ENCODE data around the gene AURKA. TPM values are rescaled to one million over a fixed set of nuclear protein-coding genes. Genes with fewer than 3 reads are reported as not detected.

AURKA gene
- polyA plus RNA-seq, 1 of the 3 experiments (the other 2 are of a cell fraction), result 24.6 TPM

DNA sequence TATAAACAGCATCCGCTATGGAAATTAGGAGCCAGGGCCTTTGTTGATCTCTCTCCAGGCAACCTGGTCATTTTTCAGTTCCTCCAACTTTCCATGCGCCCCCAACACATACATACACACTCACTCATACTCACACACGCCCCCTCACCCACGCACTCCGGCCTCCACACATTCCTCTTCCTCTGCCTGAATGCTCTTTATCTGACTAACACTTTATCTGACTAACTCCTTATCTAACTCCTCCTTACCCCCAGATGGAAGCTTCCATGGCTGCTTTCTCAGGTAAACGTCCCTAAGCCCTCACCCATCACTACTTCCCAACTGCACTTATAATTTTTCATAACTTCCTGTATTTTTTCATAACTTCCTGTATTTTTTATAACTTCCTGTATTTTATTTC lies 37.5 kb upstream of the AURKA start:
- Histone ChIP-seq H3K79me2 (ENCODE audit: insufficient read depth) (no peaks in the 10 kb centered on the region), H2AFZ (ENCODE audit: low read depth) (peak overlapping the region; percentile 83; the same call in 1 of the 2 replicates), H3K4me3 (ENCODE audit: low read depth in 2 of 2, low read length in 1 of 2) (no peak overlapping the region), H3K27me3 (ENCODE audit: insufficient read depth) (no peaks in the 10 kb centered on the region), H3F3A (replicated peaks; ENCODE audit: insufficient read depth) (no peaks in the 10 kb centered on the region), H3K9me3 (no peaks in the 10 kb centered on the region), H3K27ac (ENCODE audit: low read depth in 2 of 2, low read length in 1 of 2) (no peak overlapping the region), H3K4me2 (no peak overlapping the region), H3K36me3 (replicated peaks in 1 of 2; ENCODE audit: control insufficient read depth in 1 of 2, insufficient read depth in 2 of 2, low read length in 1 of 2) (no peaks in the 10 kb centered on the region), H3K4me1 (ENCODE audit: control insufficient read depth in 1 of 2, insufficient read depth in 2 of 2, low read depth in 1 of 2, low read length in 1 of 2) (no peaks in the 10 kb centered on the region; a peak in 1 of 4 replicates), H4K20me1 (ENCODE audit: insufficient read depth) (no peaks in the 10 kb centered on the region), H3K9ac (no peak overlapping the region), H3K9me2 (no peaks in the 10 kb centered on the region)
- POLR2A ChIA-PET, result no interaction called here
- CTCF ChIA-PET, result no interaction called here
- TF ChIP-seq, protein P1, sequence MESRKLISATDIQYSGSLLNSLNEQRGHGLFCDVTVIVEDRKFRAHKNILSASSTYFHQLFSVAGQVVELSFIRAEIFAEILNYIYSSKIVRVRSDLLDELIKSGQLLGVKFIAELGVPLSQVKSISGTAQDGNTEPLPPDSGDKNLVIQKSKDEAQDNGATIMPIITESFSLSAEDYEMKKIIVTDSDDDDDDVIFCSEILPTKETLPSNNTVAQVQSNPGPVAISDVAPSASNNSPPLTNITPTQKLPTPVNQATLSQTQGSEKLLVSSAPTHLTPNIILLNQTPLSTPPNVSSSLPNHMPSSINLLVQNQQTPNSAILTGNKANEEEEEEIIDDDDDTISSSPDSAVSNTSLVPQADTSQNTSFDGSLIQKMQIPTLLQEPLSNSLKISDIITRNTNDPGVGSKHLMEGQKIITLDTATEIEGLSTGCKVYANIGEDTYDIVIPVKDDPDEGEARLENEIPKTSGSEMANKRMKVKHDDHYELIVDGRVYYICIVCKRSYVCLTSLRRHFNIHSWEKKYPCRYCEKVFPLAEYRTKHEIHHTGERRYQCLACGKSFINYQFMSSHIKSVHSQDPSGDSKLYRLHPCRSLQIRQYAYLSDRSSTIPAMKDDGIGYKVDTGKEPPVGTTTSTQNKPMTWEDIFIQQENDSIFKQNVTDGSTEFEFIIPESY (IDR thresholded peaks at IDR 0.05; ENCODE audit: borderline replicate concordance, low read depth), result no peak
- peak; percentile 45 for TF ChIP-seq GABPA (IDR thresholded peaks at IDR 0.05; ENCODE audit: low read depth)
- no peak for DNase-seq
- WGBS (ENCODE audit: low lambda C conversion rate), result 62% methylated on average over 6 of the region's 6 CpGs

DNA sequence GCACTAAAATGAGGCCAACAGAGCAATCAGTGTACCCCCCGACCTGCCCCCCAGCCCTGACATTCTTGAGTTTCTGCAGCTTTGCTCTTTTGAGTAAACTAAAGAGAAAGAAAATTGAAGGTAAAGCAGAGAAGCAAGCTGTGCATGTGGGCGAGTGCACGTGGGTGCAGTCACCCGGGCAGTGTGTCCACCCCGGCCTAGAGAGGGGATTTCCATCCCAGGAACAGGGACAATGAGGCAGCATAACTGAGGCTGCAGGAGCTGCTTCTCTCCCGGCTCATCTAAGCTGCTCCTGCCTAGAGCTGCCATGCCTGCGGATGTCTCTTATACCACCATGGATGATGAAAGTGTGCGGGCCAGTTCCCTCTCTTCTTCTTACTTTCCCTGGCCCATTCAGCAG lies 36.9 kb upstream of the AURKA start:
- Histone ChIP-seq H3F3A (replicated peaks; ENCODE audit: insufficient read depth) (no peaks in the 10 kb centered on the region), H3K4me1 (ENCODE audit: control insufficient read depth in 1 of 2, insufficient read depth in 2 of 2, low read depth in 1 of 2, low read length in 1 of 2) (no peaks in the 10 kb centered on the region; a peak in 1 of 4 replicates), H3K9me3 (no peaks in the 10 kb centered on the region), H3K27ac (ENCODE audit: low read depth in 2 of 2, low read length in 1 of 2) (no peak overlapping the region), H3K4me3 (ENCODE audit: low read depth in 2 of 2, low read length in 1 of 2) (no peak overlapping the region), H2AFZ (ENCODE audit: low read depth) (no peak overlapping the region), H3K4me2 (no peak overlapping the region), H3K27me3 (ENCODE audit: insufficient read depth) (no peaks in the 10 kb centered on the region), H3K9me2 (no peaks in the 10 kb centered on the region), H3K9ac (no peak overlapping the region), H3K36me3 (replicated peaks in 1 of 2; ENCODE audit: control insufficient read depth in 1 of 2, insufficient read depth in 2 of 2, low read length in 1 of 2) (no peaks in the 10 kb centered on the region), H3K79me2 (ENCODE audit: insufficient read depth) (no peaks in the 10 kb centered on the region), H4K20me1 (ENCODE audit: insufficient read depth) (no peaks in the 10 kb centered on the region)
- CTCF ChIA-PET, result interaction anchor here (0.6 kb wide), 1 partner anchor 31 kb away, joined by 3 read pairs; no protein-coding TSS in a partner anchor
- no peak for DNase-seq
- POLR2A ChIA-PET, result no interaction called here
- 71% methylated on average over 8 of the region's 8 CpGs for WGBS (ENCODE audit: low lambda C conversion rate)
- no peak for TF ChIP-seq NRF1 (IDR thresholded peaks at IDR 0.05; ENCODE audit: low read depth, low read length)
- TF ChIP-seq, protein P2, sequence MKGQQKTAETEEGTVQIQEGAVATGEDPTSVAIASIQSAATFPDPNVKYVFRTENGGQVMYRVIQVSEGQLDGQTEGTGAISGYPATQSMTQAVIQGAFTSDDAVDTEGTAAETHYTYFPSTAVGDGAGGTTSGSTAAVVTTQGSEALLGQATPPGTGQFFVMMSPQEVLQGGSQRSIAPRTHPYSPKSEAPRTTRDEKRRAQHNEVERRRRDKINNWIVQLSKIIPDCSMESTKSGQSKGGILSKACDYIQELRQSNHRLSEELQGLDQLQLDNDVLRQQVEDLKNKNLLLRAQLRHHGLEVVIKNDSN (IDR thresholded peaks at IDR 0.05; ENCODE audit: borderline replicate concordance, low read depth), result no peak
- no peak for TF ChIP-seq TCF12 (IDR thresholded peaks at IDR 0.05)
- no peak for TF ChIP-seq SIN3A (IDR thresholded peaks at IDR 0.05; ENCODE audit: borderline replicate concordance, low read depth, low read length)
- no peak for TF ChIP-seq POLR2AphosphoS5 (IDR thresholded peaks at IDR 0.05; ENCODE audit: low read depth, low read length)
- TF ChIP-seq TAF1 (IDR thresholded peaks at IDR 0.05; ENCODE audit: borderline replicate concordance, low read depth, low read length), result no peak
- no peak for TF ChIP-seq CHD2 (IDR thresholded peaks at IDR 0.05; ENCODE audit: low read length, partially characterized antibody)
- TF ChIP-seq TEAD4 (IDR thresholded peaks at IDR 0.05; ENCODE audit: borderline replicate concordance, insufficient read depth), result no peak
- TF ChIP-seq RCOR1 (IDR thresholded peaks at IDR 0.05; ENCODE audit: low read length), result no peak

Measured in SK-N-SH (cell line).